ENCODE data around the gene SYT12.

DNA sequence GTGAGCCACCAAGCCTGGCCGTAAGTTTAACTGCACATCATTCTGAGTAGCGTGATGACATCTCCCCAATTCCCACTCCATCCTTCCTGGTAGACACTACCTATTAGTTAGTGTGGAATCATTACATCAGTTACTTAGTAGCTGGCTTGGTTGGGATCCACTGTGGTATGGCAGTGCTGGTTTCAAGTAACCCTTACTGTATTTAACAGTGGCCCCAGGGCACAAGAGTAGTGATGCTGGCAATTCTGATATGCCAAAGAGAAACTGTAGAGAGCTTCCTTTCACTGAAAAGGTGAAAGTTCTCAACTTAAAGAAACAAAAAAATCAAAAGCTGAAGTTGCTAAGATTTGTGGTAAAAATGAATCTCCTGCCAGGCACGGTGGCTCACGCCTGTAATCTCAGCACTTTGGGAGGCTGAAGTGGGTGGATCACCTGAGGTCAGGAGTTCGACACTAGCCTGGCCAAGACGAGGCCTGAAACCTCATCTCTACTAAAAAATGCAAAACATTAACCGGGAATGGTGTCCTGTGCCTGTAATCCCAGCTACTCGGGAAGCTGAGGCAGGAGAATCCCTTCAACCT, 60.9 kb downstream of the SYT12 start:
- no peak for TF ChIP-seq RBM39 (optimal IDR thresholded peaks at IDR 0.05; ENCODE audit: low read depth, low read length)
- no peak for TF ChIP-seq BRD4 (IDR thresholded peaks at IDR 0.05)
- TF ChIP-seq SAP30 (IDR thresholded peaks at IDR 0.05; ENCODE audit: borderline replicate concordance, insufficient read depth, low read depth, low read length, poor library complexity, severe bottlenecking) = no peak
- TF ChIP-seq CHD7 (IDR thresholded peaks at IDR 0.05; ENCODE audit: low read depth, low read length) = no peak
- TF ChIP-seq, protein P1, sequence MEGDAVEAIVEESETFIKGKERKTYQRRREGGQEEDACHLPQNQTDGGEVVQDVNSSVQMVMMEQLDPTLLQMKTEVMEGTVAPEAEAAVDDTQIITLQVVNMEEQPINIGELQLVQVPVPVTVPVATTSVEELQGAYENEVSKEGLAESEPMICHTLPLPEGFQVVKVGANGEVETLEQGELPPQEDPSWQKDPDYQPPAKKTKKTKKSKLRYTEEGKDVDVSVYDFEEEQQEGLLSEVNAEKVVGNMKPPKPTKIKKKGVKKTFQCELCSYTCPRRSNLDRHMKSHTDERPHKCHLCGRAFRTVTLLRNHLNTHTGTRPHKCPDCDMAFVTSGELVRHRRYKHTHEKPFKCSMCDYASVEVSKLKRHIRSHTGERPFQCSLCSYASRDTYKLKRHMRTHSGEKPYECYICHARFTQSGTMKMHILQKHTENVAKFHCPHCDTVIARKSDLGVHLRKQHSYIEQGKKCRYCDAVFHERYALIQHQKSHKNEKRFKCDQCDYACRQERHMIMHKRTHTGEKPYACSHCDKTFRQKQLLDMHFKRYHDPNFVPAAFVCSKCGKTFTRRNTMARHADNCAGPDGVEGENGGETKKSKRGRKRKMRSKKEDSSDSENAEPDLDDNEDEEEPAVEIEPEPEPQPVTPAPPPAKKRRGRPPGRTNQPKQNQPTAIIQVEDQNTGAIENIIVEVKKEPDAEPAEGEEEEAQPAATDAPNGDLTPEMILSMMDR (IDR thresholded peaks at IDR 0.05 in 2 of 3, conservative IDR thresholded peaks at IDR 0.05 in 1 of 3; ENCODE audit: insufficient read depth in 2 of 3, low read depth in 1 of 3, low read length in 3 of 3) = no peak
- no peak for TF ChIP-seq FOXK1 (CRISPR knock-in tag; IDR thresholded peaks at IDR 0.05; ENCODE audit: borderline replicate concordance)

All from K562 (cell line).